Type B pancreatic cell (in vitro differentiated cells): ENCODE results near the gene ZNF185. TPM values are rescaled to one million over a fixed set of nuclear protein-coding genes. Genes with fewer than 3 reads are reported as not detected.

Experiments used
- DNase-seq: peaks from one replicate; pipeline ENCODE4 v3.0.0; 2021; ENCODE audit warnings: mixed read lengths; ENCODE audit not compliant: unreplicated experiment; ENCODE audit errors: extremely low spot score
- H3K27ac Mint-ChIP-seq: 2 replicates; pipeline ENCODE4 v1.8.0; 2021; ENCODE audit warnings: mild to moderate bottlenecking, mixed read lengths
- H3K27me3 Mint-ChIP-seq: 2 replicates; pipeline ENCODE4 v1.8.0; 2021; ENCODE audit warnings: mixed read lengths
- H3K36me3 Mint-ChIP-seq: 2 replicates; pipeline ENCODE4 v1.8.0; 2021; ENCODE audit warnings: mixed read lengths
- H3K4me1 Mint-ChIP-seq: one replicate; pipeline ENCODE4 v1.8.0; 2021; ENCODE audit warnings: mixed read lengths; ENCODE audit not compliant: unreplicated experiment
- H3K4me3 Mint-ChIP-seq: 2 replicates; pipeline ENCODE4 v1.8.0; 2021; ENCODE audit warnings: mild to moderate bottlenecking, mixed read lengths
- H3K9me3 Mint-ChIP-seq: 2 replicates; pipeline ENCODE4 v1.8.0; 2021; ENCODE audit warnings: mixed read lengths
- CTCF ChIP-seq: fragments of 200-600 bp; sonication (generic); conservative IDR thresholded peaks from 2 replicates; pipeline ENCODE4 v1.5.0; 2021; ENCODE audit warnings: antibody characterized with exemption, mild to moderate bottlenecking
- total RNA-seq: library from RNA; stranded (reverse); gene quantifications from 2 replicates; pipeline ENCODE4 v1.2.1, GENCODE V29; 2021; ENCODE audit warnings: low replicate concordance

Gene ZNF185
- total RNA-seq, 1 donor from 2014 or later, result 45.4 TPM

- Mint-ChIP-seq H3K4me1 (peaks cover 5% of the 10 kb centered on the region), H3K27me3 (peaks cover 4% of the 10 kb centered on the region), H3K27ac (peak overlapping the region; percentile 92), H3K36me3 (no peaks in the 10 kb centered on the region), H3K9me3 (no peaks in the 10 kb centered on the region), H3K4me3 (peak overlapping the region; percentile 80)
- TF ChIP-seq CTCF, result no peak
- no peak for DNase-seq
Observed at GRCh38 chrX:152895724-152896420, 2.0 kb upstream of the ZNF185 start.

GRCh38 chrX:152896450-152896849 lies 1.4 kb upstream of the ZNF185 start:
- H3K9me3 Mint-ChIP-seq, result no peaks in the 10 kb centered on the region
- peak overlapping the region; percentile 92 for H3K27ac Mint-ChIP-seq
- no peak for TF ChIP-seq CTCF
- peaks cover 5% of the 10 kb centered on the region for H3K4me1 Mint-ChIP-seq
- no peaks in the 10 kb centered on the region for H3K27me3 Mint-ChIP-seq
- H3K4me3 Mint-ChIP-seq, result peak overlapping the region; percentile 80
- no peaks in the 10 kb centered on the region for H3K36me3 Mint-ChIP-seq
- no peak for DNase-seq

GRCh38 chrX:152898442-152898841 lies 575 bp downstream of the ZNF185 start:
- Mint-ChIP-seq H3K4me1 (peaks cover 5% of the 10 kb centered on the region), H3K27me3 (no peaks in the 10 kb centered on the region), H3K27ac (no peak overlapping the region), H3K4me3 (peak overlapping the region; percentile 73), H3K9me3 (no peaks in the 10 kb centered on the region), H3K36me3 (no peaks in the 10 kb centered on the region)
- no peak for DNase-seq
- no peak for TF ChIP-seq CTCF

GRCh38 chrX:152899111-152899873 lies 1.4 kb downstream of the ZNF185 start:
- Mint-ChIP-seq H3K9me3 (no peaks in the 10 kb centered on the region), H3K27me3 (no peaks in the 10 kb centered on the region), H3K27ac (no peak overlapping the region), H3K36me3 (no peaks in the 10 kb centered on the region), H3K4me1 (peaks cover 5% of the 10 kb centered on the region), H3K4me3 (peak overlapping the region; percentile 73)
- DNase-seq, result no peak
- no peak for TF ChIP-seq CTCF

GRCh38 chrX:152899874-152900719 lies 2.2 kb downstream of the ZNF185 start:
- DNase-seq, result no peak
- Mint-ChIP-seq H3K27ac (peak overlapping the region; percentile 70), H3K27me3 (no peaks in the 10 kb centered on the region), H3K9me3 (no peaks in the 10 kb centered on the region), H3K36me3 (no peaks in the 10 kb centered on the region), H3K4me1 (peaks cover 5% of the 10 kb centered on the region), H3K4me3 (peak overlapping the region; percentile 68)
- TF ChIP-seq CTCF, result no peak
